Renal cortex interstitium (tissue), 11 donors: ENCODE data around the gene TNFRSF6B. TPM values are rescaled to one million over a fixed set of nuclear protein-coding genes. Genes with fewer than 3 reads are reported as not detected.

Experiments used
- DNase-seq, 11 donors: peaks; one replicate each; pipeline ENCODE4 v3.0.0-alpha.2; 2013; ENCODE audit warnings: low read depth in 9 of 11, low spot score in 4 of 11; ENCODE audit errors: extremely low read depth in 1 of 11
- polyA plus RNA-seq, 3 donors: library from polyadenylated mRNA; unstranded; fragments of 120-200 nt; gene quantifications; one replicate each; pipeline ENCODE4 v1.2.1, GENCODE V29; 2013; ENCODE audit not compliant: insufficient read length in 3 of 3

Gene TNFRSF6B
- polyA plus RNA-seq, 3 donors = 0.79 to 2.2 (median 2.0) TPM

- DNase-seq = no peak
Measured at GRCh38 chr20:63680427-63680826, 16.0 kb upstream of the TNFRSF6B start.

- DNase-seq = no peak
Measured at GRCh38 chr20:63680857-63681608, 15.4 kb upstream of the TNFRSF6B start.

GRCh38 chr20:63681609-63682142 is 14.8 kb upstream of the TNFRSF6B start:
- no peak for DNase-seq

- DNase-seq = no peak
Measured at GRCh38 chr20:63682384-63683139, 13.9 kb upstream of the TNFRSF6B start.

GRCh38 chr20:63685269-63686026 is 11.0 kb upstream of the TNFRSF6B start:
- no peak for DNase-seq

GRCh38 chr20:63686094-63686491 is 10.4 kb upstream of the TNFRSF6B start:
- DNase-seq = no peak

GRCh38 chr20:63686492-63687321 is 9.7 kb upstream of the TNFRSF6B start:
- peak in 3 of 11 donors; percentile 23 to 62 (median 37) for DNase-seq

- DNase-seq = no peak
Measured at GRCh38 chr20:63687419-63688178, 8.9 kb upstream of the TNFRSF6B start.

GRCh38 chr20:63688228-63689045 is 8.0 kb upstream of the TNFRSF6B start:
- DNase-seq = no peak

- no peak for DNase-seq
Measured at GRCh38 chr20:63689046-63690002, 7.1 kb upstream of the TNFRSF6B start.

GRCh38 chr20:63690003-63690897 is 6.2 kb upstream of the TNFRSF6B start:
- no peak for DNase-seq

GRCh38 chr20:63690898-63691710 is 5.3 kb upstream of the TNFRSF6B start:
- DNase-seq = no peak

GRCh38 chr20:63691711-63692435 is 4.6 kb upstream of the TNFRSF6B start:
- no peak for DNase-seq
